Astrocyte of the cerebellum (primary cell): ENCODE measurements around the gene EHBP1.
"Not testable (repeated sequence)": the region's sequence is repeated elsewhere in the genome, so short reads cannot be mapped to it uniquely, and the experiment has no call there.

Source experiments
- DNase-seq: peaks from one replicate; pipeline ENCODE4 v3.0.0-alpha.2; 2011; ENCODE audit warnings: low read depth
- H3K4me3 ChIP-seq: 2 replicates; pipeline ENCODE4 v1.5.1; 2011; ENCODE audit warnings: mild to moderate bottlenecking, low read depth, low read length, moderate library complexity
- CTCF ChIP-seq: IDR thresholded peaks from 2 replicates; pipeline ENCODE4 v1.5.1; 2012; ENCODE audit warnings: low read length, low read depth, moderate library complexity, mild to moderate bottlenecking; ENCODE audit errors: missing control alignments
- in situ Hi-C: cut with HindIII; loops from 2 replicates; pipeline ENCODE4 v1.10.0; 2017; ENCODE audit warnings: low sequenced_read_pairs

The EHBP1 gene

GRCh38 chr2:62745891-62746481 is 40.5 kb downstream of the EHBP1 start:
- no peak overlapping the region for H3K4me3 ChIP-seq
- in situ Hi-C loops: no loop called here
- no peak for DNase-seq
- TF ChIP-seq CTCF: no peak

- in situ Hi-C loops: no loop called here
- no peak for DNase-seq
- no peak for TF ChIP-seq CTCF
- no peak overlapping the region for H3K4me3 ChIP-seq
Observed at GRCh38 chr2:62747169-62747568, 41.7 kb downstream of the EHBP1 start.

- in situ Hi-C loops: no loop called here
- TF ChIP-seq CTCF: no peak
- no peak overlapping the region for H3K4me3 ChIP-seq
- no peak for DNase-seq
Observed at GRCh38 chr2:62747876-62748275, 42.4 kb downstream of the EHBP1 start.

GRCh38 chr2:62749111-62749510 is 43.6 kb downstream of the EHBP1 start:
- DNase-seq, in situ Hi-C loops, H3K4me3 ChIP-seq: not testable (repeated sequence)

- TF ChIP-seq CTCF: no peak
- DNase-seq: no peak
- H3K4me3 ChIP-seq: no peak overlapping the region
- in situ Hi-C loops: no loop called here
Observed at GRCh38 chr2:62757029-62757428, 51.5 kb downstream of the EHBP1 start.

- in situ Hi-C loops: loop anchor here (5.0 kb wide), 1 partner anchor 83 kb away; no protein-coding TSS in a partner anchor
- DNase-seq: no peak
Observed at GRCh38 chr2:62760026-62760425, 54.5 kb downstream of the EHBP1 start.

More at GRCh38 chr2:62760026-62760425, 54.5 kb downstream of the EHBP1 start:
- H3K4me3 ChIP-seq: no peak overlapping the region
- no peak for TF ChIP-seq CTCF
